Sigmoid colon (tissue), 7 donors: ENCODE measurements around the gene COL5A1. TPM values are rescaled to one million over a fixed set of nuclear protein-coding genes. Genes with fewer than 3 reads are reported as not detected.

ENCODE experiments used
- DNase-seq: peaks from one replicate; pipeline ENCODE4 v3.0.0-alpha.2; 2019
- H3K27ac ChIP-seq, 4 donors: fragments of 200-600 bp; sonication (generic); one replicate each; pipeline ENCODE4 v1.5.1; 2016 to 2019; ENCODE audit warnings: mild to moderate bottlenecking in 1 of 4
- H3K27me3 ChIP-seq, 3 donors: fragments of 200-600 bp; sonication (generic); one replicate each; pipeline ENCODE4 v1.5.1; 2019; ENCODE audit warnings: mild to moderate bottlenecking in 1 of 3
- H3K36me3 ChIP-seq, 4 donors: fragments of 200-600 bp; sonication (generic); one replicate each; pipeline ENCODE4 v1.5.1; 2016 to 2019
- H3K4me1 ChIP-seq, 4 donors: fragments of 200-600 bp; sonication (generic); one replicate each; pipeline ENCODE4 v1.5.1; 2017 to 2019
- H3K4me3 ChIP-seq, 4 donors: fragments of 200-600 bp; sonication (generic); one replicate each; pipeline ENCODE4 v1.5.1; 2017 to 2019; ENCODE audit warnings: mild to moderate bottlenecking in 2 of 4, moderate library complexity in 1 of 4
- H3K9me3 ChIP-seq, 4 donors: fragments of 200-600 bp in 3 of 4; sonication (generic) in 3 of 4; one replicate each; pipeline versions ENCODE4 v1.5.1 to v1.6.1; 2013 to 2019
- EP300 ChIP-seq, 4 donors: sonication (generic); formaldehyde crosslinking; IDR thresholded peaks; one replicate each; pipeline ENCODE4 v1.6.1; 2017; ENCODE audit warnings: antibody characterized with exemption in 4 of 4
- POLR2A ChIP-seq, 2 donors: fragments of 450-650 bp; IDR thresholded peaks; one replicate each; pipeline ENCODE4 v1.6.1; 2016; ENCODE audit warnings: antibody characterized with exemption in 2 of 2, mild to moderate bottlenecking in 2 of 2, moderate library complexity in 2 of 2
- POLR2AphosphoS5 ChIP-seq, 4 donors: sonication (generic); formaldehyde crosslinking; IDR thresholded peaks; one replicate each; pipeline ENCODE4 v1.6.1; 2017; ENCODE audit warnings: antibody characterized with exemption in 4 of 4
- WGBS, 2 donors: extraction: QIAGEN DNeasy Blood & Tissue Kit; methylation state at CpG; one replicate each; pipeline ENCODE4 v1.1.7; 2013; 5-methylcytosine and 5-hydroxymethylcytosine counted together
- intact Hi-C: fragments of 100-400 bp; cut with DNase I; formaldehyde crosslinking; loops from one replicate; pipeline ENCODE4 v1.15.1; 2023
- polyA plus RNA-seq, 3 donors: library from polyadenylated mRNA; stranded (reverse); fragments of 200-250 nt; gene quantifications; one replicate each; pipeline ENCODE4 v1.2.3, GENCODE V29; 2013
- total RNA-seq, 4 donors: library from RNA; depleted of rRNA; stranded (reverse); fragments of >200 nt; gene quantifications; one replicate each; pipeline ENCODE4 v1.1.0, GENCODE V29; 2016
- TF ChIP-seq, protein P1 (sequence below), 4 experiments: fragments of 450-650 bp in 3 of 4; fragments of 200-600 bp in 1 of 4; IDR thresholded peaks; one replicate each; pipeline ENCODE4 v1.5.1; 2016 to 2019; ENCODE audit warnings: antibody characterized with exemption in 4 of 4, mild to moderate bottlenecking in 3 of 4, moderate library complexity in 2 of 4
- donor health status: healthy with polysubstance abuse.
- donor health status: Bipolar disorder and iron deficiency.
- donor health status: healthy.

Gene COL5A1
- total and polyA plus RNA-seq, 7 donors, result 4.2 to 168 (median 24.2) TPM

DNA sequence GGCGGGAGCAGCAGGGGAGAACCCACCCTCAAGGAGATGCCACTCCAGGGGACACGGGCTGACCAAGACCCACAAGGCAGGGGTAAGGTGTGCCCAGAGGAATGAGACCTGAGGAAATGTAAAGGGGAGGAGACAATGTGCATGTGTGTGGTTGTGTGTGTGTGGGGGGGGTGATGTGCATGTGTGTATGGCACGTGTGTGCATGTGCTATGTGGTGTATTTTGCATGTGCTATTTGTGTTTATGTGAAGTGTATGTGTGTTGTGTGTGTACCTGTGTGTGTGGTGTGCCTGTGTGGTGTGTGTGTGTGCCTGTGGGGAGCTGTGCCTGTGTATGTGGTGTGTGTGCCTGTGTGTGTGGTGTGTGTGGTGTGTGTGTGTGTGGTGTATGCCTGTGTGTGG is 205.5 kb downstream of the COL5A1 start:
- 72 to 87% methylated on average over 3 of the region's 3 CpGs for WGBS, 2 donors
- intact Hi-C loops, result no loop called here
- no peaks in the 10 kb centered on the region for H3K4me1 ChIP-seq
- no peak for TF ChIP-seq POLR2A (IDR thresholded peaks at IDR 0.05)
- no peak for TF ChIP-seq EP300 (IDR thresholded peaks at IDR 0.05)
- no peak for TF ChIP-seq POLR2AphosphoS5 (IDR thresholded peaks at IDR 0.05)
- peaks cover 8 to 37% (median 19%) of the 10 kb centered on the region in 4 donors for H3K36me3 ChIP-seq
- DNase-seq, result no peak
- H3K27me3 ChIP-seq, result no peaks in the 10 kb centered on the region
- H3K4me3 ChIP-seq, result no peak overlapping the region
- H3K9me3 ChIP-seq, result no peaks in the 10 kb centered on the region
- H3K27ac ChIP-seq, result no peak overlapping the region

DNA sequence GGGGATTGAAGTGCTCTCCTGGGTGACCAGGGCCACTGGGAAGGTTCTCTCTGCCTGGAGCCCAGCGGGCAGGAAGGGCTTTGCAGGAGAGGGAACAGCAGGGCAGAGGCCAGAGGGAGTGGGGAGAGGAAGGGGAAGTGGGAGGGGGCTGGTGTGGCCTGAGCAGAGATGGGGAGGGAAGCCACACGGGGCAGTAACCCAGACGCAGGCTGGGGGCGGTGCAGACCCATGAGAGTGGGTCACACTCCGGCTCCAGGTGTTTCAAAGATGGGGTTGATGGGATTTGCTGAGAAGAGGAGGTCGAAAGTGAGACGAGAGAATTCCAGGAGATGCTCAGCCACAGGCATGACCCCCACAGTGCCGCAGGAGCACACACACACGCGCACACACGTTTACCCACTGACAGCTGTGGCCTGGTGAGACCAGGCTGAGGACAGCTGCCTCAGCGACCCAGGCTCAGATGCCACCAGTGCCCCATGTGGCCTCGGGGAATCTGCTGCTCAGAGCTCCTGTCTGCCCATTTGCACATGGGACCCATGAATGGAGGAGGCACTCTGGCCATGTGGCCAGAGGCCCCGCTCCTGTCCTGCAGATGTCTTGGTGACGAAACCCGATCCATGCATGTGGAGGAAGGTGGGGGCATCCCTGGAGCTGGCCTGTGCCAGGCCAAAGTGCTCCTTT is 206.3 kb downstream of the COL5A1 start:
- DNase-seq, result no peak
- intact Hi-C loops, result no loop called here
- no peak overlapping the region for H3K4me3 ChIP-seq
- H3K36me3 ChIP-seq, result peaks cover 8 to 30% (median 12%) of the 10 kb centered on the region in 4 donors
- 65 to 76% methylated on average over 16 of the region's 16 CpGs for WGBS, 2 donors
- TF ChIP-seq POLR2A (IDR thresholded peaks at IDR 0.05), result no peak
- no peak overlapping the region for H3K27ac ChIP-seq
- H3K4me1 ChIP-seq, result no peaks in the 10 kb centered on the region
- H3K27me3 ChIP-seq, result no peaks in the 10 kb centered on the region
- no peaks in the 10 kb centered on the region for H3K9me3 ChIP-seq

DNA sequence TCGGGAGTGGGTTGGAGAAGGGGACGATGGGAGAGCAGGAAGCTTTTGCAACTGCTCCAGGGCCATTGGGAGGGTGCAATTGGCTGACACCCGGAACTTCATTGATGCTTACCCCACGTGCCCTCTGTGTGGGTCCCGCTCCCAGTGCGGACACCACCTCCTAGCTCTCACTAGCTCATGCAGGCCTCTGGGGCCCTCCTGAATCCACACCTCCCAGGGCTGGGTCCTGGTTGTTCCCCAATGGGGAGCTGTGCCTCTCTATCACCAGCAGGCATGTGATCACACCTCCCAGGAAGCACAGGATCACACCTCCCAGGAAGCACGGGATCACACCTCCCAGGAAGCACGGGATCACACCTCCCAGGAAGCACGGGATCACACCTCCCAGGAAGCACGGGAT is 206.9 kb downstream of the COL5A1 start:
- H3K36me3 ChIP-seq, result peaks cover 5 to 24% (median 9%) of the 10 kb centered on the region in 4 donors
- H3K27ac ChIP-seq, result no peak overlapping the region
- no peaks in the 10 kb centered on the region for H3K27me3 ChIP-seq
- H3K9me3 ChIP-seq, result no peaks in the 10 kb centered on the region
- TF ChIP-seq EP300 (IDR thresholded peaks at IDR 0.05) (no peak), POLR2A (IDR thresholded peaks at IDR 0.05) (no peak), POLR2AphosphoS5 (IDR thresholded peaks at IDR 0.05) (no peak)
- TF ChIP-seq, protein P1, sequence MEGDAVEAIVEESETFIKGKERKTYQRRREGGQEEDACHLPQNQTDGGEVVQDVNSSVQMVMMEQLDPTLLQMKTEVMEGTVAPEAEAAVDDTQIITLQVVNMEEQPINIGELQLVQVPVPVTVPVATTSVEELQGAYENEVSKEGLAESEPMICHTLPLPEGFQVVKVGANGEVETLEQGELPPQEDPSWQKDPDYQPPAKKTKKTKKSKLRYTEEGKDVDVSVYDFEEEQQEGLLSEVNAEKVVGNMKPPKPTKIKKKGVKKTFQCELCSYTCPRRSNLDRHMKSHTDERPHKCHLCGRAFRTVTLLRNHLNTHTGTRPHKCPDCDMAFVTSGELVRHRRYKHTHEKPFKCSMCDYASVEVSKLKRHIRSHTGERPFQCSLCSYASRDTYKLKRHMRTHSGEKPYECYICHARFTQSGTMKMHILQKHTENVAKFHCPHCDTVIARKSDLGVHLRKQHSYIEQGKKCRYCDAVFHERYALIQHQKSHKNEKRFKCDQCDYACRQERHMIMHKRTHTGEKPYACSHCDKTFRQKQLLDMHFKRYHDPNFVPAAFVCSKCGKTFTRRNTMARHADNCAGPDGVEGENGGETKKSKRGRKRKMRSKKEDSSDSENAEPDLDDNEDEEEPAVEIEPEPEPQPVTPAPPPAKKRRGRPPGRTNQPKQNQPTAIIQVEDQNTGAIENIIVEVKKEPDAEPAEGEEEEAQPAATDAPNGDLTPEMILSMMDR (IDR thresholded peaks at IDR 0.05), result no peak
- no peak overlapping the region for H3K4me3 ChIP-seq
- DNase-seq, result no peak
- WGBS, 2 donors, result 89 to 91% methylated on average over 10 of the region's 10 CpGs
- intact Hi-C loops, result no loop called here
- H3K4me1 ChIP-seq, result no peaks in the 10 kb centered on the region

DNA sequence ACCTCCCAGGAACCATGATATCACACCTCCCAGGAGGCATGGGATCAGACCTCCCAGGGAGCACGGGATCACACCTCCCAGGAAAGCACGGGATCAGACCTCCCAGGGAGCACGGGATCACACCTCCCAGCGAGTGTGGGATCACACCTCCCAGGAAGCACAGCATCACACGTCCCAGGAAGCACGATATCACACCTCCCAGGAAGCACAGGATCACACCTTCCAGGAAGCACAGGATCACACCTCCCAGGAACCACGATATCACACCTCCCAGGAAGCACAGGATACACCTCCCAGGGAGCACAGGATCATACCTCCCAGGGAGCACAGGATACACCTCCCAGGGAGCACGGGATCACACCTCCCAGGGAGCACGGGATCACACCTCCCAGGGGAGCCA is 209.0 kb downstream of the COL5A1 start:
- intact Hi-C loops, result no loop called here
- no peaks in the 10 kb centered on the region for H3K27me3 ChIP-seq
- H3K36me3 ChIP-seq, result peaks cover 0 to 2% (median 0%) of the 10 kb centered on the region in 4 donors
- no peak overlapping the region for H3K27ac ChIP-seq
- H3K4me1 ChIP-seq, result no peaks in the 10 kb centered on the region
- WGBS, 2 donors, result 87 to 91% methylated on average over 9 of the region's 9 CpGs
- H3K9me3 ChIP-seq, result no peaks in the 10 kb centered on the region
- no peak overlapping the region for H3K4me3 ChIP-seq
- TF ChIP-seq POLR2AphosphoS5 (IDR thresholded peaks at IDR 0.05) (no peak), EP300 (IDR thresholded peaks at IDR 0.05) (no peak), POLR2A (IDR thresholded peaks at IDR 0.05) (no peak)
- TF ChIP-seq, protein P1 (IDR thresholded peaks at IDR 0.05), result no peak
- no peak for DNase-seq

DNA sequence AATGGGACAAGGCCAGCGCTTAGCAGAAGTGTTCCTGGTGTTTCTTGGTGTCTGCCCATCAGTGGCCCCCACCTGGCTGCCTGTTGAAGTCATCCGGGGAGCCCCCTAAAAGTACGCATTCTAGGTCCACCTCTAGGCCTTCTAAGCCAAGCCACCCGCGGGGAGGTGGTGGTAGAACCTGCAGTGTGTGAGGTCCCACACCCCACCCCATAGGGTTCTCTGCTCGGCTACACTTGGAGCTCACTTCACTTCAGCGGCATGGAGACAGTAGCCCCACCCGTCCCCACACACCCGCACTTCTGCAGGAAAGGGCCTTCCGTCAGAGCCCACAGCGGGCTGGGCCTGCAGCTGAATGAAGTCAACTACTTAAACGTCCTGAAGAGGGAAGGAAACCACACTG is 209.4 kb downstream of the COL5A1 start:
- TF ChIP-seq, protein P1 (IDR thresholded peaks at IDR 0.05), result no peak
- TF ChIP-seq EP300 (IDR thresholded peaks at IDR 0.05) (no peak), POLR2AphosphoS5 (IDR thresholded peaks at IDR 0.05) (no peak), POLR2A (IDR thresholded peaks at IDR 0.05) (no peak)
- Histone ChIP-seq H3K9me3 (no peaks in the 10 kb centered on the region), H3K27me3 (no peaks in the 10 kb centered on the region), H3K4me1 (no peaks in the 10 kb centered on the region), H3K4me3 (no peak overlapping the region), H3K27ac (no peak overlapping the region), H3K36me3 (no peaks in the 10 kb centered on the region)
- DNase-seq, result no peak
- intact Hi-C loops, result no loop called here
- 70 to 88% methylated on average over 12 of the region's 12 CpGs for WGBS, 2 donors
